ENCODE data around the gene SEC14L1.

GRCh38 chr17:77251622-77252183, 110.9 kb downstream of the SEC14L1 start:
- TF ChIP-seq POLR2A (IDR thresholded peaks at IDR 0.05) (no peak), POLR2AphosphoS5 (IDR thresholded peaks at IDR 0.05) (no peak)
